H9 (cell line): Measurements from ENCODE around the gene TBC1D12. TPM values are rescaled to one million over a fixed set of nuclear protein-coding genes. Genes with fewer than 3 reads are reported as not detected.

Source experiments
- DNase-seq: peaks from one replicate; pipeline ENCODE4 v3.0.0-alpha.2; 2017
- H2AFZ ChIP-seq: one replicate; pipeline ENCODE4 v1.6.1; 2013; ENCODE audit warnings: mild to moderate bottlenecking, low read length, control low read depth, moderate library complexity
- H2AK5ac ChIP-seq: 2 replicates; pipeline ENCODE4 v1.6.1; 2013; ENCODE audit warnings: low read length, control low read depth, mixed read lengths; ENCODE audit not compliant: insufficient read length
- H2BK120ac ChIP-seq: one replicate; pipeline ENCODE4 v1.6.1; 2013; ENCODE audit warnings: low read depth, mild to moderate bottlenecking, low read length, control low read depth, inconsistent platforms; ENCODE audit not compliant: poor library complexity, severe bottlenecking
- H2BK12ac ChIP-seq: 2 replicates; pipeline ENCODE4 v1.6.1; 2013; ENCODE audit warnings: low read length, control low read depth, mixed read lengths, low read depth; ENCODE audit not compliant: insufficient read length
- H2BK15ac ChIP-seq: 2 replicates; pipeline ENCODE4 v1.6.1; 2013; ENCODE audit warnings: low read depth, low read length, control low read depth
- H2BK20ac ChIP-seq: one replicate; pipeline ENCODE4 v1.6.1; 2013; ENCODE audit warnings: low read depth, mild to moderate bottlenecking, low read length, control low read depth, inconsistent platforms; ENCODE audit not compliant: poor library complexity, severe bottlenecking
- H2BK5ac ChIP-seq: 2 replicates; pipeline ENCODE4 v1.6.1; 2013; ENCODE audit warnings: low read length, control low read depth, mixed read lengths; ENCODE audit not compliant: insufficient read length
- H3K14ac ChIP-seq: 2 replicates; pipeline ENCODE4 v1.6.1; 2013; ENCODE audit warnings: low read length, control low read depth; ENCODE audit not compliant: insufficient read depth
- H3K18ac ChIP-seq: 2 replicates; pipeline ENCODE4 v1.6.1; 2013; ENCODE audit warnings: low read depth, mild to moderate bottlenecking, mixed read lengths, low read length, control low read depth; ENCODE audit not compliant: insufficient read length
- H3K23ac ChIP-seq: 2 replicates; pipeline ENCODE4 v1.6.1; 2013; ENCODE audit warnings: low read length, control low read depth, mixed read lengths, low read depth; ENCODE audit not compliant: insufficient read length
- H3K23me2 ChIP-seq: 2 replicates; pipeline ENCODE4 v1.6.1; 2013; ENCODE audit warnings: low read depth, mild to moderate bottlenecking, mixed read lengths, low read length, control low read depth; ENCODE audit not compliant: insufficient read length, poor library complexity, severe bottlenecking
- H3K27ac ChIP-seq: 2 replicates; pipeline ENCODE4 v1.5.1; 2013; ENCODE audit warnings: low read length, control low read depth, mixed read lengths, low read depth; ENCODE audit not compliant: insufficient read length
- H3K27me3 ChIP-seq: 2 replicates; pipeline ENCODE4 v1.6.1; 2013; ENCODE audit warnings: low read length, control low read depth, inconsistent platforms; ENCODE audit not compliant: insufficient read depth
- H3K4ac ChIP-seq: 2 replicates; pipeline ENCODE4 v1.6.1; 2013; ENCODE audit warnings: low read depth, mild to moderate bottlenecking, control low read depth, inconsistent platforms, low read length, moderate library complexity
- H3K4me1 ChIP-seq: 2 replicates; pipeline ENCODE4 v1.6.1; 2013; ENCODE audit warnings: low read length, control low read depth, inconsistent platforms; ENCODE audit not compliant: insufficient read depth
- H3K4me2 ChIP-seq: 2 replicates; pipeline ENCODE4 v1.6.1; 2013; ENCODE audit warnings: low read length, control low read depth, mixed read lengths; ENCODE audit not compliant: insufficient read length, insufficient read depth
- H3K56ac ChIP-seq: 2 replicates; pipeline ENCODE4 v1.6.1; 2013; ENCODE audit warnings: low read depth, mild to moderate bottlenecking, mixed read lengths, low read length, control low read depth; ENCODE audit not compliant: insufficient read length
- H3K79me1 ChIP-seq: 2 replicates; pipeline ENCODE4 v1.6.1; 2013; ENCODE audit warnings: low read depth, mild to moderate bottlenecking, moderate library complexity, low read length, control low read depth, inconsistent platforms; ENCODE audit not compliant: insufficient read depth, poor library complexity, severe bottlenecking
- H3K79me2 ChIP-seq: 2 replicates; pipeline ENCODE4 v1.6.1; 2013; ENCODE audit warnings: low read length, control low read depth, inconsistent platforms; ENCODE audit not compliant: insufficient read depth
- H3K9ac ChIP-seq: 2 replicates; pipeline ENCODE4 v1.6.1; 2013; ENCODE audit warnings: low read length, control low read depth, mixed read lengths; ENCODE audit not compliant: insufficient read length; ENCODE audit errors: extremely low read depth
- H3K9me3 ChIP-seq: one replicate; pipeline ENCODE4 v1.6.1; 2013; ENCODE audit warnings: low read depth, low read length, inconsistent platforms; ENCODE audit not compliant: control insufficient read depth
- H3T11ph ChIP-seq: one replicate; pipeline ENCODE4 v1.6.1; 2013; ENCODE audit warnings: mild to moderate bottlenecking, low read length, control low read depth, inconsistent platforms
- H4K20me1 ChIP-seq: one replicate; pipeline ENCODE4 v1.6.1; 2013; ENCODE audit not compliant: control insufficient read depth, insufficient read length, insufficient read depth
- H4K5ac ChIP-seq: 2 replicates; pipeline ENCODE4 v1.6.1; 2013; ENCODE audit warnings: low read depth, mild to moderate bottlenecking, mixed read lengths, low read length, control low read depth; ENCODE audit not compliant: insufficient read length
- H4K8ac ChIP-seq: replicated peaks from 2 replicates; pipeline ENCODE4 v1.6.1; 2013; ENCODE audit warnings: low read length, control low read depth, mixed read lengths, low read depth; ENCODE audit not compliant: insufficient read length
- H4K91ac ChIP-seq: 2 replicates; pipeline ENCODE4 v1.6.1; 2013; ENCODE audit warnings: low read depth, mild to moderate bottlenecking, moderate library complexity, mixed read lengths, low read length, control low read depth; ENCODE audit not compliant: insufficient read length
- H3K27ac Mint-ChIP-seq, 3 experiments: 2 replicates in 2 of 3; 3 replicates in 1 of 3; pipeline ENCODE4 v1.8.0; 2020 to 2021; ENCODE audit warnings: mixed read lengths in 3 of 3, mild to moderate bottlenecking in 1 of 3, moderate library complexity in 1 of 3
- H3K27me3 Mint-ChIP-seq: 2 replicates; pipeline ENCODE4 v1.8.0; 2021; ENCODE audit warnings: low read depth, mild to moderate bottlenecking, moderate library complexity, mixed read lengths
- H3K36me3 Mint-ChIP-seq, 3 experiments: 2 replicates in 2 of 3; 3 replicates in 1 of 3; pipeline ENCODE4 v1.8.0; 2020 to 2021; ENCODE audit warnings: low read depth in 3 of 3, mixed read lengths in 3 of 3; ENCODE audit not compliant: insufficient read depth in 1 of 3
- H3K4me1 Mint-ChIP-seq, 2 experiments: 2 replicates each; pipeline ENCODE4 v1.8.0; 2020; ENCODE audit warnings: mixed read lengths in 2 of 2
- H3K4me3 Mint-ChIP-seq, 2 experiments: 2 replicates in 1 of 2; 3 replicates in 1 of 2; pipeline ENCODE4 v1.8.0; 2020 to 2021; ENCODE audit warnings: mild to moderate bottlenecking in 2 of 2, mixed read lengths in 2 of 2, moderate library complexity in 1 of 2
- H3K9me3 Mint-ChIP-seq, 2 experiments: 2 replicates in 1 of 2; 3 replicates in 1 of 2; pipeline ENCODE4 v1.8.0; 2020; ENCODE audit warnings: mild to moderate bottlenecking in 2 of 2, mixed read lengths in 2 of 2, moderate library complexity in 1 of 2
- WGBS: extraction: QIAGEN DNeasy Blood & Tissue Kit; methylation state at CpG from one replicate; pipeline ENCODE4 v1.1.7; 2013; ENCODE audit warnings: missing lambda C conversion rate, low lambda C conversion rate, mixed read lengths; ENCODE audit not compliant: insufficient read length; ENCODE audit errors: extremely low coverage; 5-methylcytosine and 5-hydroxymethylcytosine counted together
- total RNA-seq: library from RNA; stranded (reverse); gene quantifications from 2 replicates; pipeline ENCODE4 v1.2.1, GENCODE V29; 2021
- TF ChIP-seq, protein P1 (sequence below): fragments of 200-600 bp; sonication (generic); conservative IDR thresholded peaks from 3 replicates; pipeline ENCODE4 v1.8.0; 2021; ENCODE audit warnings: antibody characterized with exemption, mild to moderate bottlenecking

The TBC1D12 gene
- total RNA-seq, 1 experiment from 2014 or later: 2.0 TPM

DNA sequence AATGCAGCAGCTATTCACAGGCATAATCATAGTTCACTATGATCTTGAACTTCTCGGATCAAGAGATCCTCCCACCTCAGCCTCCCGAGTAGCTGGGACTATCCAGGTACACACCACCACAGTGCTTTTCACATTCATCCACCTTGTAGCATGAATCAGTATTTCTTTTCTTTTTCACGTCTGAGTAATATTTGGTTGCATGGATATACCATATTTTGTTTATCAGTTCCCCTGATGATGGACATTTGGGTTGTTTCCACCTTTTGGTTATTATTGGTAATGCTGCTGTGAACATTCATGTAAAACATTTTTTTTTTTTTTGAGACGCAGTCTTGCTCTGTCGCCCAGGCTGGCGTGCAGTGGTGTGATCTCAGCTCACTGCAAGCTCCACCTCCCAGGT lies 3.6 kb upstream of the TBC1D12 start:
- no peak overlapping the region for H4K91ac ChIP-seq
- no peak overlapping the region for H4K5ac ChIP-seq
- no peak overlapping the region for H4K8ac ChIP-seq
- H3K79me1 ChIP-seq: no peaks in the 10 kb centered on the region
- H2BK5ac ChIP-seq: no peak overlapping the region
- Mint-ChIP-seq H3K4me1 (peaks cover 10% of the 10 kb centered on the region in 2 experiments), H3K36me3 (no peaks in the 10 kb centered on the region; a peak in 1 of 7 replicates), H3K27me3 (peaks cover 12% of the 10 kb centered on the region), H3K4me3 (no peak overlapping the region), H3K27ac (no peak overlapping the region), H3K9me3 (peaks cover 0 to 7% of the 10 kb centered on the region in 2 experiments; a peak in 3 of 5 replicates)
- H3K4me1 ChIP-seq: no peaks in the 10 kb centered on the region
- H3K23ac ChIP-seq: no peak overlapping the region
- no peak overlapping the region for H3K14ac ChIP-seq
- H3K4ac ChIP-seq: no peak overlapping the region
- no peak overlapping the region for H2AK5ac ChIP-seq
- no peak overlapping the region for H2BK20ac ChIP-seq
- no peak overlapping the region for H2BK15ac ChIP-seq
- no peak overlapping the region for H3K27ac ChIP-seq
- no peak overlapping the region for H3K18ac ChIP-seq
- H3K27me3 ChIP-seq: peaks cover 3% of the 10 kb centered on the region; the same call in 1 of the 2 replicates
- no peak overlapping the region for H3K4me2 ChIP-seq
- WGBS: no CpG with 5 or more reads among the region's 6 CpGs
- no peak overlapping the region for H3T11ph ChIP-seq
- no peak overlapping the region for H3K56ac ChIP-seq
- TF ChIP-seq, protein P1, sequence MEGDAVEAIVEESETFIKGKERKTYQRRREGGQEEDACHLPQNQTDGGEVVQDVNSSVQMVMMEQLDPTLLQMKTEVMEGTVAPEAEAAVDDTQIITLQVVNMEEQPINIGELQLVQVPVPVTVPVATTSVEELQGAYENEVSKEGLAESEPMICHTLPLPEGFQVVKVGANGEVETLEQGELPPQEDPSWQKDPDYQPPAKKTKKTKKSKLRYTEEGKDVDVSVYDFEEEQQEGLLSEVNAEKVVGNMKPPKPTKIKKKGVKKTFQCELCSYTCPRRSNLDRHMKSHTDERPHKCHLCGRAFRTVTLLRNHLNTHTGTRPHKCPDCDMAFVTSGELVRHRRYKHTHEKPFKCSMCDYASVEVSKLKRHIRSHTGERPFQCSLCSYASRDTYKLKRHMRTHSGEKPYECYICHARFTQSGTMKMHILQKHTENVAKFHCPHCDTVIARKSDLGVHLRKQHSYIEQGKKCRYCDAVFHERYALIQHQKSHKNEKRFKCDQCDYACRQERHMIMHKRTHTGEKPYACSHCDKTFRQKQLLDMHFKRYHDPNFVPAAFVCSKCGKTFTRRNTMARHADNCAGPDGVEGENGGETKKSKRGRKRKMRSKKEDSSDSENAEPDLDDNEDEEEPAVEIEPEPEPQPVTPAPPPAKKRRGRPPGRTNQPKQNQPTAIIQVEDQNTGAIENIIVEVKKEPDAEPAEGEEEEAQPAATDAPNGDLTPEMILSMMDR: no peak
- H3K9ac ChIP-seq: no peak overlapping the region
- H2BK12ac ChIP-seq: no peak overlapping the region
- DNase-seq: no peak
- H2BK120ac ChIP-seq: no peak overlapping the region
- H2AFZ ChIP-seq: no peak overlapping the region
- H4K20me1 ChIP-seq: no peaks in the 10 kb centered on the region
- H3K23me2 ChIP-seq: peaks cover 15% of the 10 kb centered on the region
- H3K79me2 ChIP-seq: no peaks in the 10 kb centered on the region
- H3K9me3 ChIP-seq: no peaks in the 10 kb centered on the region
